Vagina (tissue), 2 donors: ENCODE data around the gene GAN.

Experiments used
- POLR2AphosphoS5 ChIP-seq, 2 donors: sonication (generic); formaldehyde crosslinking; IDR thresholded peaks; one replicate each; pipeline ENCODE4 v1.9.0; 2017; ENCODE audit warnings: antibody characterized with exemption in 2 of 2, mild to moderate bottlenecking in 2 of 2, low read depth in 1 of 2; ENCODE audit not compliant: insufficient read depth in 1 of 2
- TF ChIP-seq, protein P1 (sequence below), 3 experiments: fragments of 450-650 bp in 2 of 3; fragments of 200-600 bp in 1 of 3; sonication (generic) in 1 of 3; IDR thresholded peaks; one replicate each; pipeline ENCODE4 v1.5.1; 2017 to 2019; ENCODE audit warnings: antibody characterized with exemption in 3 of 3, mild to moderate bottlenecking in 2 of 3, moderate library complexity in 2 of 3

DNA sequence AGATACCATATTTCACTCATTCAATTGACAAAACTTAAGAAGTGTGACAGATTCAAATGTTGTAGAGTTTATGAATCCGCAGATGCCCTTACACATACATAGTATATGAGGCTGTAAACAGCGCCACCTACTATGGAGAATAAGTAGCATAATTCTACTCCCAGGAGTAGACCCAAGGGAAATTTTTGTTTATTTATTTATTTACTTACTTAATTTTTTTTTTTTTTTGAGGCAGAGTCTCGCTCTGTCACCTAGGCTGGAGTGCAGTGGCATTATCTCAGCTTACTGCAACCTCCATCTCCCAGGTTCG lies 35.5 kb downstream of the GAN start:
- no peak for TF ChIP-seq POLR2AphosphoS5 (IDR thresholded peaks at IDR 0.05; ENCODE audit: insufficient read depth in 1 of 2, low read depth in 1 of 2)
- TF ChIP-seq, protein P1, sequence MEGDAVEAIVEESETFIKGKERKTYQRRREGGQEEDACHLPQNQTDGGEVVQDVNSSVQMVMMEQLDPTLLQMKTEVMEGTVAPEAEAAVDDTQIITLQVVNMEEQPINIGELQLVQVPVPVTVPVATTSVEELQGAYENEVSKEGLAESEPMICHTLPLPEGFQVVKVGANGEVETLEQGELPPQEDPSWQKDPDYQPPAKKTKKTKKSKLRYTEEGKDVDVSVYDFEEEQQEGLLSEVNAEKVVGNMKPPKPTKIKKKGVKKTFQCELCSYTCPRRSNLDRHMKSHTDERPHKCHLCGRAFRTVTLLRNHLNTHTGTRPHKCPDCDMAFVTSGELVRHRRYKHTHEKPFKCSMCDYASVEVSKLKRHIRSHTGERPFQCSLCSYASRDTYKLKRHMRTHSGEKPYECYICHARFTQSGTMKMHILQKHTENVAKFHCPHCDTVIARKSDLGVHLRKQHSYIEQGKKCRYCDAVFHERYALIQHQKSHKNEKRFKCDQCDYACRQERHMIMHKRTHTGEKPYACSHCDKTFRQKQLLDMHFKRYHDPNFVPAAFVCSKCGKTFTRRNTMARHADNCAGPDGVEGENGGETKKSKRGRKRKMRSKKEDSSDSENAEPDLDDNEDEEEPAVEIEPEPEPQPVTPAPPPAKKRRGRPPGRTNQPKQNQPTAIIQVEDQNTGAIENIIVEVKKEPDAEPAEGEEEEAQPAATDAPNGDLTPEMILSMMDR (IDR thresholded peaks at IDR 0.05), result no peak
